HepG2 (cell line): Measurements from ENCODE around the gene SPHK1. TPM values are rescaled to one million over a fixed set of nuclear protein-coding genes. Genes with fewer than 3 reads are reported as not detected.

Experiments
- AGO2 ChIP-seq: fragments of 200-400 bp; formaldehyde crosslinking; optimal IDR thresholded peaks from 2 replicates; pipeline ENCODE3; 2017; ENCODE audit warnings: mild to moderate bottlenecking, low read depth, low read length, moderate library complexity
- ATF7-NPFF ChIP-seq: sonication (generic); formaldehyde crosslinking; IDR thresholded peaks from 2 replicates; pipeline ENCODE4 v1.8.1; 2023; ENCODE audit warnings: mild to moderate bottlenecking, low read depth, missing genetic modification reagents, moderate library complexity
- BCL6 ChIP-seq: IDR thresholded peaks from 2 replicates; pipeline ENCODE4 v1.6.1; 2016; ENCODE audit warnings: missing genetic modification reagents, missing compliant biosample characterization
- E2F2 ChIP-seq: sonication (generic); formaldehyde crosslinking; IDR thresholded peaks from 2 replicates; pipeline ENCODE4 v1.4.0; 2020; ENCODE audit warnings: missing genetic modification reagents, borderline replicate concordance
- ELF3 ChIP-seq: IDR thresholded peaks from 2 replicates; pipeline ENCODE4 v1.6.1; 2016; ENCODE audit warnings: missing genetic modification reagents, missing compliant biosample characterization
- GABPB1 ChIP-seq: IDR thresholded peaks from 2 replicates; pipeline ENCODE4 v1.6.1; 2016; ENCODE audit warnings: mild to moderate bottlenecking, missing genetic modification reagents, moderate library complexity, missing compliant biosample characterization
- HNRNPUL1 ChIP-seq: fragments of 200-400 bp; formaldehyde crosslinking; IDR thresholded peaks from 2 replicates; pipeline ENCODE4 v1.6.1; 2017; ENCODE audit warnings: low read depth, mild to moderate bottlenecking, low read length, moderate library complexity
- PBX2 ChIP-seq: IDR thresholded peaks from 2 replicates; pipeline ENCODE4 v1.6.1; 2016; ENCODE audit warnings: control low read depth
- PITX1 ChIP-seq: sonication (generic); formaldehyde crosslinking; IDR thresholded peaks from 2 replicates; pipeline ENCODE4 v1.5.1; 2020; ENCODE audit warnings: mild to moderate bottlenecking, missing genetic modification reagents
- ZBTB8A ChIP-seq: sonication (generic); formaldehyde crosslinking; IDR thresholded peaks from 2 replicates; pipeline ENCODE4 v1.4.0; 2020; ENCODE audit warnings: mild to moderate bottlenecking, low read depth, missing genetic modification reagents, borderline replicate concordance
- ZFP37 ChIP-seq: sonication (generic); formaldehyde crosslinking; IDR thresholded peaks from 2 replicates; pipeline ENCODE4 v1.4.0; 2020; ENCODE audit warnings: missing genetic modification reagents, borderline replicate concordance
- ZNF101 ChIP-seq: sonication (generic); formaldehyde crosslinking; IDR thresholded peaks from 2 replicates; pipeline ENCODE4 v1.4.0; 2020; ENCODE audit warnings: mild to moderate bottlenecking, low read depth, missing genetic modification reagents, borderline replicate concordance
- ZNF205 ChIP-seq: IDR thresholded peaks from 2 replicates; pipeline ENCODE4 v1.6.1; 2018; ENCODE audit warnings: missing biosample characterization, missing genetic modification reagents
- ZNF230 ChIP-seq: sonication (generic); formaldehyde crosslinking; IDR thresholded peaks from 2 replicates; pipeline ENCODE4 v1.4.0; 2020; ENCODE audit warnings: mild to moderate bottlenecking, missing genetic modification reagents
- ZNF562 ChIP-seq: sonication (generic); formaldehyde crosslinking; IDR thresholded peaks from 2 replicates; pipeline ENCODE4 v1.8.0; 2022; ENCODE audit warnings: missing genetic modification reagents, borderline replicate concordance
- ZNF607 ChIP-seq: sonication (generic); formaldehyde crosslinking; IDR thresholded peaks from 2 replicates; pipeline ENCODE4 v1.5.1; 2020; ENCODE audit warnings: missing genetic modification reagents, mild to moderate bottlenecking, borderline replicate concordance
- ZNF615 ChIP-seq: sonication (generic); formaldehyde crosslinking; IDR thresholded peaks from 2 replicates; pipeline ENCODE4 v1.5.0; 2020; ENCODE audit warnings: mild to moderate bottlenecking, missing genetic modification reagents, borderline replicate concordance
- ZNF749 ChIP-seq: sonication (generic); formaldehyde crosslinking; IDR thresholded peaks from 2 replicates; pipeline ENCODE4 v1.8.0; 2022; ENCODE audit warnings: mild to moderate bottlenecking, missing genetic modification reagents, moderate library complexity, borderline replicate concordance
- polyA plus RNA-seq, 8 experiments: library from polyadenylated mRNA; depleted of rRNA in 3 of 8; stranded (reverse) in 7 of 8; unstranded in 1 of 8; fragments of >200 nt; fragmentation: Illumina TruSeq in 4 of 8; extraction: Trizol in 4 of 8; gene quantifications; 2 replicates each; pipeline versions ENCODE4 v1.2.1 to v1.2.3, GENCODE V29; 2011 to 2016; ENCODE audit warnings: low read depth in 4 of 8, missing spikeins in 1 of 8, mixed read lengths in 1 of 8; ENCODE audit not compliant: insufficient read depth in 1 of 8
- total RNA-seq, 5 experiments: library from RNA; depleted of rRNA; stranded (reverse); fragments of >200 nt; fragmentation: Illumina TruSeq; extraction: Trizol; gene quantifications; 2 replicates each; pipeline ENCODE4 v1.2.3, GENCODE V29; 2016; ENCODE audit warnings: low read depth in 1 of 5
- TF ChIP-seq, protein P1 (sequence below): sonication (generic); formaldehyde crosslinking; IDR thresholded peaks from 2 replicates; pipeline ENCODE4 v1.4.0; 2020; ENCODE audit warnings: missing genetic modification reagents, borderline replicate concordance
- TF ChIP-seq, protein P2 (sequence below): IDR thresholded peaks from 2 replicates; pipeline ENCODE4 v1.6.1; 2016; ENCODE audit warnings: missing genetic modification reagents, missing compliant biosample characterization
- TF ChIP-seq, protein P3 (sequence below): sonication (generic); formaldehyde crosslinking; IDR thresholded peaks from 2 replicates; pipeline ENCODE4 v1.8.0; 2022; ENCODE audit warnings: mild to moderate bottlenecking, missing genetic modification reagents; ENCODE audit not compliant: insufficient replicate concordance

The SPHK1 gene
- total and polyA plus RNA-seq, 2 of the 13 experiments (the other 11 are each of a cell fraction or from before 2014, with no cell fraction given): 129 to 160 TPM

- TF ChIP-seq ATF7-NPFF (CRISPR knock-in tag) (no peak), PBX2 (CRISPR knock-in tag) (no peak), HNRNPUL1 (no peak), ZNF607 (CRISPR knock-in tag) (no peak), ZNF101 (CRISPR knock-in tag) (no peak), GABPB1 (peak; percentile 26; the same call in 1 of the 2 replicates), ZNF230 (0 out of 2 replicates have a peak, but pooled peaks have one; percentile 49), PITX1 (CRISPR knock-in tag) (no peak), ZNF562 (CRISPR knock-in tag) (no peak), ZNF615 (CRISPR knock-in tag) (no peak), E2F2 (CRISPR knock-in tag) (0 out of 2 replicates have a peak, but pooled peaks have one; percentile 48), ELF3 (peak; percentile 27; the same call in 1 of the 2 replicates), ZNF749 (CRISPR knock-in tag) (no peak), AGO2 (no peak), ZNF205 (peak; percentile 71; the same call in 1 of the 2 replicates), BCL6 (no peak), ZFP37 (CRISPR knock-in tag) (0 out of 2 replicates have a peak, but pooled peaks have one; percentile 77), ZBTB8A (CRISPR knock-in tag) (no peak)
- TF ChIP-seq, protein P1, sequence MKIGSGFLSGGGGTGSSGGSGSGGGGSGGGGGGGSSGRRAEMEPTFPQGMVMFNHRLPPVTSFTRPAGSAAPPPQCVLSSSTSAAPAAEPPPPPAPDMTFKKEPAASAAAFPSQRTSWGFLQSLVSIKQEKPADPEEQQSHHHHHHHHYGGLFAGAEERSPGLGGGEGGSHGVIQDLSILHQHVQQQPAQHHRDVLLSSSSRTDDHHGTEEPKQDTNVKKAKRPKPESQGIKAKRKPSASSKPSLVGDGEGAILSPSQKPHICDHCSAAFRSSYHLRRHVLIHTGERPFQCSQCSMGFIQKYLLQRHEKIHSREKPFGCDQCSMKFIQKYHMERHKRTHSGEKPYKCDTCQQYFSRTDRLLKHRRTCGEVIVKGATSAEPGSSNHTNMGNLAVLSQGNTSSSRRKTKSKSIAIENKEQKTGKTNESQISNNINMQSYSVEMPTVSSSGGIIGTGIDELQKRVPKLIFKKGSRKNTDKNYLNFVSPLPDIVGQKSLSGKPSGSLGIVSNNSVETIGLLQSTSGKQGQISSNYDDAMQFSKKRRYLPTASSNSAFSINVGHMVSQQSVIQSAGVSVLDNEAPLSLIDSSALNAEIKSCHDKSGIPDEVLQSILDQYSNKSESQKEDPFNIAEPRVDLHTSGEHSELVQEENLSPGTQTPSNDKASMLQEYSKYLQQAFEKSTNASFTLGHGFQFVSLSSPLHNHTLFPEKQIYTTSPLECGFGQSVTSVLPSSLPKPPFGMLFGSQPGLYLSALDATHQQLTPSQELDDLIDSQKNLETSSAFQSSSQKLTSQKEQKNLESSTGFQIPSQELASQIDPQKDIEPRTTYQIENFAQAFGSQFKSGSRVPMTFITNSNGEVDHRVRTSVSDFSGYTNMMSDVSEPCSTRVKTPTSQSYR: no peak
- TF ChIP-seq, protein P2, sequence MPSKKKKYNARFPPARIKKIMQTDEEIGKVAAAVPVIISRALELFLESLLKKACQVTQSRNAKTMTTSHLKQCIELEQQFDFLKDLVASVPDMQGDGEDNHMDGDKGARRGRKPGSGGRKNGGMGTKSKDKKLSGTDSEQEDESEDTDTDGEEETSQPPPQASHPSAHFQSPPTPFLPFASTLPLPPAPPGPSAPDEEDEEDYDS (CRISPR knock-in tag): peak; percentile 64; the same call in 1 of the 2 replicates
- TF ChIP-seq, protein P3, sequence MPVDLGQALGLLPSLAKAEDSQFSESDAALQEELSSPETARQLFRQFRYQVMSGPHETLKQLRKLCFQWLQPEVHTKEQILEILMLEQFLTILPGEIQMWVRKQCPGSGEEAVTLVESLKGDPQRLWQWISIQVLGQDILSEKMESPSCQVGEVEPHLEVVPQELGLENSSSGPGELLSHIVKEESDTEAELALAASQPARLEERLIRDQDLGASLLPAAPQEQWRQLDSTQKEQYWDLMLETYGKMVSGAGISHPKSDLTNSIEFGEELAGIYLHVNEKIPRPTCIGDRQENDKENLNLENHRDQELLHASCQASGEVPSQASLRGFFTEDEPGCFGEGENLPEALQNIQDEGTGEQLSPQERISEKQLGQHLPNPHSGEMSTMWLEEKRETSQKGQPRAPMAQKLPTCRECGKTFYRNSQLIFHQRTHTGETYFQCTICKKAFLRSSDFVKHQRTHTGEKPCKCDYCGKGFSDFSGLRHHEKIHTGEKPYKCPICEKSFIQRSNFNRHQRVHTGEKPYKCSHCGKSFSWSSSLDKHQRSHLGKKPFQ (CRISPR knock-in tag): no peak
These were observed 13.5 kb downstream of the SPHK1 start (continued) for GRCh38 chr17:76397687-76398522.
